IMR-90 (cell line): ENCODE results near the gene AKAP9. TPM values are rescaled to one million over a fixed set of nuclear protein-coding genes. Genes with fewer than 3 reads are reported as not detected.

ENCODE experiments used
- ATAC-seq: fragments of 200-7000 bp; cut with Tn5 transposase; 2 replicates; pipeline ENCODE4 v1.9.1; 2020; ENCODE audit warnings: low read depth, mild to moderate bottlenecking, moderate library complexity
- BruUV-seq: library from RNA; stranded (reverse); fragments of 400-500 nt; replicated peaks from 2 replicates; lab custom pipeline; 2021; lab: Mats Ljungman, UMichigan
- CTCF ChIA-PET: fragments of 300-600 bp; formaldehyde crosslinking; extraction: SDS; loops from one replicate; lab custom pipeline; 2021; ENCODE audit warnings: antibody characterized with exemption; lab: Yijun Ruan, JAX
- POLR2A ChIA-PET: fragments of 300-600 bp; sonication (Branson Sonifier 250); formaldehyde crosslinking; loops from one replicate; lab custom pipeline; 2022; ENCODE audit warnings: antibody characterized with exemption; ENCODE audit not compliant: unreplicated experiment; lab: Charles Lee
- DNase-seq: peaks from one replicate; pipeline ENCODE4 v3.0.0; 2013
- H2AFZ ChIP-seq: replicated peaks from 2 replicates; pipeline ENCODE3; 2013; ENCODE audit warnings: low read length, mild to moderate bottlenecking; ENCODE audit not compliant: poor library complexity
- H2AK5ac ChIP-seq: 2 replicates; pipeline ENCODE4 v1.6.1; 2013; ENCODE audit warnings: low read depth, low read length, inconsistent platforms
- H2AK9ac ChIP-seq: replicated peaks from 2 replicates; pipeline ENCODE3; 2013; ENCODE audit warnings: mild to moderate bottlenecking, low read depth, low read length, moderate library complexity; ENCODE audit not compliant: poor library complexity
- H2BK120ac ChIP-seq: 2 replicates; pipeline ENCODE4 v1.6.1; 2013; ENCODE audit warnings: low read depth, low read length, inconsistent platforms
- H2BK15ac ChIP-seq: 3 replicates; pipeline ENCODE4 v1.6.1; 2013; ENCODE audit warnings: low read depth, low read length, inconsistent platforms
- H2BK20ac ChIP-seq: 2 replicates; pipeline ENCODE4 v1.6.1; 2013; ENCODE audit warnings: low read depth, mild to moderate bottlenecking, inconsistent platforms, low read length, moderate library complexity
- H2BK5ac ChIP-seq: 2 replicates; pipeline ENCODE4 v1.6.1; 2013; ENCODE audit warnings: mild to moderate bottlenecking, low read depth, low read length, inconsistent platforms; ENCODE audit not compliant: poor library complexity, severe bottlenecking
- H3K14ac ChIP-seq: replicated peaks from 2 replicates; pipeline ENCODE4 v1.6.1; 2013; ENCODE audit warnings: low read depth, low read length, inconsistent platforms
- H3K18ac ChIP-seq: 2 replicates; pipeline ENCODE4 v1.6.1; 2013; ENCODE audit warnings: low read depth, low read length, control low read depth
- H3K23ac ChIP-seq: 2 replicates; pipeline ENCODE4 v1.6.1; 2013; ENCODE audit warnings: low read depth, low read length, inconsistent platforms
- H3K27ac ChIP-seq: 2 replicates; pipeline ENCODE4 v1.5.1; 2013; ENCODE audit warnings: mild to moderate bottlenecking, control low read depth, low read length; ENCODE audit not compliant: insufficient read depth
- H3K27me3 ChIP-seq: 2 replicates; pipeline ENCODE4 v1.6.1; 2013; ENCODE audit warnings: low read length; ENCODE audit not compliant: control insufficient read depth, insufficient read depth
- H3K36me3 ChIP-seq: 2 replicates; pipeline ENCODE4 v1.6.1; 2013; ENCODE audit warnings: low read length, mixed read lengths; ENCODE audit not compliant: control insufficient read depth, insufficient read depth
- H3K4ac ChIP-seq: 2 replicates; pipeline ENCODE4 v1.6.1; 2013; ENCODE audit warnings: low read depth, low read length, inconsistent platforms
- H3K4me1 ChIP-seq: 2 replicates; pipeline ENCODE4 v1.6.1; 2013; ENCODE audit warnings: low read length, mixed read lengths; ENCODE audit not compliant: control insufficient read depth, insufficient read depth
- H3K4me2 ChIP-seq: 2 replicates; pipeline ENCODE4 v1.6.1; 2013; ENCODE audit warnings: low read depth, mild to moderate bottlenecking, control low read depth, low read length, moderate library complexity
- H3K4me3 ChIP-seq: 2 replicates; pipeline ENCODE4 v1.5.1; 2013; ENCODE audit warnings: low read depth, mild to moderate bottlenecking, control low read depth, low read length, moderate library complexity; ENCODE audit not compliant: insufficient read depth
- H3K56ac ChIP-seq: 2 replicates; pipeline ENCODE4 v1.6.1; 2013; ENCODE audit warnings: low read length, inconsistent platforms; ENCODE audit not compliant: insufficient read depth; ENCODE audit errors: extremely low read depth
- H3K79me1 ChIP-seq, 2 experiments: 2 replicates each; pipeline ENCODE4 v1.6.1; 2013; ENCODE audit warnings: low read length in 2 of 2, inconsistent platforms in 1 of 2, low read depth in 1 of 2
- H3K9ac ChIP-seq: 2 replicates; pipeline ENCODE4 v1.6.1; 2013; ENCODE audit warnings: low read depth, low read length, control low read depth
- H3K9me1 ChIP-seq: 2 replicates; pipeline ENCODE4 v1.6.1; 2013; ENCODE audit warnings: low read length, inconsistent platforms; ENCODE audit not compliant: insufficient read depth
- H3K9me3 ChIP-seq: 2 replicates; pipeline ENCODE4 v1.6.1; 2013; ENCODE audit warnings: low read length; ENCODE audit not compliant: control insufficient read depth, insufficient read depth
- H4K20me1 ChIP-seq: 2 replicates; pipeline ENCODE4 v1.6.1; 2013; ENCODE audit warnings: low read length, inconsistent platforms; ENCODE audit not compliant: insufficient read depth
- H4K5ac ChIP-seq: 2 replicates; pipeline ENCODE4 v1.6.1; 2013; ENCODE audit warnings: mild to moderate bottlenecking, low read depth, low read length, control low read depth
- H4K8ac ChIP-seq, 2 experiments: 2 replicates each; pipeline ENCODE4 v1.6.1; 2013; ENCODE audit warnings: low read depth in 2 of 2, low read length in 2 of 2, control low read depth in 1 of 2, inconsistent platforms in 1 of 2
- H4K91ac ChIP-seq: 2 replicates; pipeline ENCODE4 v1.6.1; 2013; ENCODE audit warnings: low read depth, low read length, inconsistent platforms; ENCODE audit not compliant: insufficient read depth
- CHD1 ChIP-seq: IDR thresholded peaks from 2 replicates; pipeline ENCODE4 v1.6.1; 2012; ENCODE audit warnings: low read depth, low read length, improper control_type of control experiment
- ELK1 ChIP-seq: fragments of 150-350 bp; IDR thresholded peaks from 2 replicates; pipeline ENCODE4 v1.6.1; 2016; ENCODE audit warnings: low read depth, mild to moderate bottlenecking, low read length, moderate library complexity, borderline replicate concordance
- MXI1 ChIP-seq: IDR thresholded peaks from 2 replicates; pipeline ENCODE4 v1.6.1; 2012; ENCODE audit warnings: low read depth, mild to moderate bottlenecking, low read length, moderate library complexity, borderline replicate concordance
- POLR2A ChIP-seq: IDR thresholded peaks from 2 replicates; pipeline ENCODE4 v1.6.1; 2012; ENCODE audit warnings: mild to moderate bottlenecking, low read depth, low read length
- RAD21 ChIP-seq: IDR thresholded peaks from 2 replicates; pipeline ENCODE4 v1.6.1; 2012; ENCODE audit warnings: low read length, improper control_type of control experiment
- WGBS, 2 experiments: methylation state at CpG; one replicate each; pipeline versions ENCODE4 v1.1.5 to v1.1.7; 2013; ENCODE audit warnings: missing lambda C conversion rate in 2 of 2; ENCODE audit not compliant: insufficient read length in 1 of 2; ENCODE audit errors: extremely low coverage in 2 of 2; 5-methylcytosine and 5-hydroxymethylcytosine counted together
- dilution Hi-C: fragments of 300-500 bp; cut with HindIII; formaldehyde crosslinking; loops from one replicate; pipeline ENCODE4 v1.14.3; 2018; ENCODE audit warnings: low sequenced_read_pairs; ENCODE audit not compliant: unreplicated experiment
- in situ Hi-C: fragments of 300-500 bp; cut with MboI; formaldehyde crosslinking; loops from 3 replicates; pipeline ENCODE4 v1.14.3; 2019; ENCODE audit warnings: low sequenced_read_pairs, inconsistent platforms, mixed read lengths
- intact Hi-C: fragments of 100-400 bp; cut with micrococcal nuclease; formaldehyde crosslinking; loops from 2 replicates; pipeline ENCODE4 v1.10.0; 2022
- polyA plus RNA-seq, 3 experiments: library from polyadenylated mRNA; depleted of rRNA; stranded (reverse); fragments of >200 nt; gene quantifications; 2 replicates each; pipeline ENCODE4 v1.2.3, GENCODE V29; 2012; ENCODE audit warnings: low replicate concordance in 1 of 3
- total RNA-seq: library from RNA; depleted of rRNA; stranded (reverse); fragments of >200 nt; gene quantifications from 2 replicates; pipeline ENCODE4 v1.2.3, GENCODE V29; 2012

The AKAP9 gene
- total and polyA plus RNA-seq, 2 of the 4 experiments (the other 2 are of a cell fraction), result 9.7 to 25.3 TPM

- Histone ChIP-seq H4K20me1 (no peaks in the 10 kb centered on the region), H2AK5ac (no peak overlapping the region), H2AFZ (no peak overlapping the region), H3K4ac (no peak overlapping the region), H2AK9ac (no peak overlapping the region), H2BK15ac (no peak overlapping the region), H3K79me1 (no peaks in the 10 kb centered on the region), H3K36me3 (no peaks in the 10 kb centered on the region), H3K27me3 (no peaks in the 10 kb centered on the region), H3K9me1 (no peaks in the 10 kb centered on the region), H4K8ac (no peak overlapping the region), H4K5ac (no peak overlapping the region), H3K27ac (no peak overlapping the region), H3K9ac (no peak overlapping the region), H3K9me3 (no peaks in the 10 kb centered on the region), H2BK120ac (no peak overlapping the region), H2BK5ac (no peak overlapping the region), H3K18ac (no peak overlapping the region; the same call in 1 of the 2 replicates), H3K4me1 (peaks cover 9% of the 10 kb centered on the region; the same call in 1 of the 2 replicates), H3K23ac (no peak overlapping the region), H3K4me2 (no peak overlapping the region), H3K56ac (no peak overlapping the region), H3K4me3 (no peak overlapping the region), H3K14ac (no peak overlapping the region), H2BK20ac (no peak overlapping the region), H4K91ac (no peak overlapping the region)
- POLR2A ChIA-PET, result no interaction called here
- in situ Hi-C loops (no loop called here), dilution Hi-C loops (no loop called here), intact Hi-C loops (no loop called here)
- CTCF ChIA-PET, result no interaction called here
- WGBS, 2 experiments, result 83% methylated on average over 1 of the region's 1 CpG; no CpG with 5 or more reads in 1 of the 2 experiments
- DNase-seq (no peak), ATAC-seq (no peak)
- TF ChIP-seq RAD21, result no peak
- TF ChIP-seq ELK1, result no peak
- TF ChIP-seq CHD1, result no peak
- no peak for TF ChIP-seq MXI1
- no peak for TF ChIP-seq POLR2A
- no TSS peak for BruUV-seq
Observed at GRCh38 chr7:92155108-92155739, 214.6 kb downstream of the AKAP9 start.
